Measurements from ENCODE around the gene EXOSC1.

EXOSC1 gene

DNA sequence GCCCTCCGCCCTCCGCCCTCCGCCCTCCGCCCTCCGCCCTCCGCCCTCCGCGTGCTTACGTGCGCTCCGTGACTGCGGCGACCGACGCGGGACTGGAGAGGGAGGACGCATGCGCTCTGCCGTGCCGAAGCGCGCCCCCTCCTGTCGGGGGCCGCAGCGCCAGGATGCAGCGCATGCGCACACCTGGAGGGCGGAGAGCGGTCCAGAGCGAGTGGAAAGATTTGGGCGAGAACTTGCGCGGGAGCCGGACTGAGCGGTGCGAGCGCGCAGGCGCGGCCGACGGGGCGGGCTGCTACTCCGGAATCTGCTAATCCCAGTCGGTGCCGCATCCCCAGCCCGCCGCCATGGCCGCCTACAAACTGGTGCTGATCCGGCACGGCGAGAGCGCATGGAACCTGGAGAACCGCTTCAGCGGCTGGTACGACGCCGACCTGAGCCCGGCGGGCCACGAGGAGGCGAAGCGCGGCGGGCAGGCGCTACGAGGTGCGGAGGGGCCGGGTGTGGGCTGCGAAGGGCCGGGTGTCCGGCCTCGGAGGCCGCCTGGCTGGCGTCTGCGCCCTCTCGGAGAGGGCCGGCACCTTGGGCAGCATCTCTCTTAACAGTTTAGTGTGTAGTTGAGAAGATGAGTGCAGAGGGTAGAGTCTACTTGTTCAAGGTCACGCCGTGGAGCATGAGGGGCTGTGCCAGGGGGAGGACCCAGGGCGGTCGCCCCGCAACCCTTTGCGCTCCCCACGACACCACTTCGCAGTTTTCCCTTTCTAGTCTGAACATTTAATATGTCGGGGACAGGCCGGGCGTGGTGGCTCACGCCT is 19.6 kb downstream of the EXOSC1 start, which contains the start of gene PGAM1:
TSS of gene PGAM1 (plus strand) at position 228 of the 812 bp plus-strand sequence. CDS start at position 345, 117 bp downstream.
- TF ChIP-seq POLR2AphosphoS5 (IDR thresholded peaks at IDR 0.05; ENCODE audit: low read depth, low read length) (peak; percentile 71), TAF1 (IDR thresholded peaks at IDR 0.05; ENCODE audit: borderline replicate concordance, insufficient read depth, low read length) (peak; percentile 50; the same call in 1 of the 2 replicates), FOXP2 (optimal IDR thresholded peaks at IDR 0.05; ENCODE audit: borderline replicate concordance, extremely low read depth, extremely low read length, insufficient read depth) (peak; percentile 88)
- TF ChIP-seq, protein P1, sequence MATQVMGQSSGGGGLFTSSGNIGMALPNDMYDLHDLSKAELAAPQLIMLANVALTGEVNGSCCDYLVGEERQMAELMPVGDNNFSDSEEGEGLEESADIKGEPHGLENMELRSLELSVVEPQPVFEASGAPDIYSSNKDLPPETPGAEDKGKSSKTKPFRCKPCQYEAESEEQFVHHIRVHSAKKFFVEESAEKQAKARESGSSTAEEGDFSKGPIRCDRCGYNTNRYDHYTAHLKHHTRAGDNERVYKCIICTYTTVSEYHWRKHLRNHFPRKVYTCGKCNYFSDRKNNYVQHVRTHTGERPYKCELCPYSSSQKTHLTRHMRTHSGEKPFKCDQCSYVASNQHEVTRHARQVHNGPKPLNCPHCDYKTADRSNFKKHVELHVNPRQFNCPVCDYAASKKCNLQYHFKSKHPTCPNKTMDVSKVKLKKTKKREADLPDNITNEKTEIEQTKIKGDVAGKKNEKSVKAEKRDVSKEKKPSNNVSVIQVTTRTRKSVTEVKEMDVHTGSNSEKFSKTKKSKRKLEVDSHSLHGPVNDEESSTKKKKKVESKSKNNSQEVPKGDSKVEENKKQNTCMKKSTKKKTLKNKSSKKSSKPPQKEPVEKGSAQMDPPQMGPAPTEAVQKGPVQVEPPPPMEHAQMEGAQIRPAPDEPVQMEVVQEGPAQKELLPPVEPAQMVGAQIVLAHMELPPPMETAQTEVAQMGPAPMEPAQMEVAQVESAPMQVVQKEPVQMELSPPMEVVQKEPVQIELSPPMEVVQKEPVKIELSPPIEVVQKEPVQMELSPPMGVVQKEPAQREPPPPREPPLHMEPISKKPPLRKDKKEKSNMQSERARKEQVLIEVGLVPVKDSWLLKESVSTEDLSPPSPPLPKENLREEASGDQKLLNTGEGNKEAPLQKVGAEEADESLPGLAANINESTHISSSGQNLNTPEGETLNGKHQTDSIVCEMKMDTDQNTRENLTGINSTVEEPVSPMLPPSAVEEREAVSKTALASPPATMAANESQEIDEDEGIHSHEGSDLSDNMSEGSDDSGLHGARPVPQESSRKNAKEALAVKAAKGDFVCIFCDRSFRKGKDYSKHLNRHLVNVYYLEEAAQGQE (IDR thresholded peaks at IDR 0.05; ENCODE audit: insufficient read depth in 1 of 2, low read depth in 2 of 2, low read length in 2 of 2), result no peak

DNA sequence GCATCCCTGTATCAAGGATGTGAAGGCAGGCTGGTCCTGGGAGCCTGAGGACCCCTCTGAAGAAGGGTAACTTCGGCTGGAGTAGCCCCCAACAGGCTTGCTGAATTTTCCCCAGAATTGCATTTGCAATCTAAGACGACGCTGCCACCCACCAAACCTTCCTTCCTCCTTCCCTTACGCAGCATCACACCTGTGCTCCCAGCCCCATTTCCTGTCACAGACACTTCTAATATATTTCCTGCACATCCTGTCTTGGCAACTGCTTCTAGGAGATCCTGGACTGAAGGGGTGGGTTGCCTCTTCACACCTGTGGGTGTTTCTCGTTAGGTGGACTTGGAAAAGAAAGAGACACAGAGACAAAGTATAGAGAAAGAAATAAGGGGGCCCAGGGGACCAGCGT is 29.2 kb downstream of the EXOSC1 start:
- TF ChIP-seq FOXP2 (optimal IDR thresholded peaks at IDR 0.05; ENCODE audit: borderline replicate concordance, extremely low read depth, extremely low read length, insufficient read depth) (no peak), SIN3A (IDR thresholded peaks at IDR 0.05; ENCODE audit: borderline replicate concordance, insufficient read depth, low read length) (no peak), POLR2AphosphoS5 (IDR thresholded peaks at IDR 0.05; ENCODE audit: low read depth, low read length) (no peak), TAF1 (IDR thresholded peaks at IDR 0.05; ENCODE audit: borderline replicate concordance, insufficient read depth, low read length) (no peak)
- TF ChIP-seq, protein P1 (IDR thresholded peaks at IDR 0.05; ENCODE audit: insufficient read depth in 1 of 2, low read depth in 2 of 2, low read length in 2 of 2), result no peak

DNA sequence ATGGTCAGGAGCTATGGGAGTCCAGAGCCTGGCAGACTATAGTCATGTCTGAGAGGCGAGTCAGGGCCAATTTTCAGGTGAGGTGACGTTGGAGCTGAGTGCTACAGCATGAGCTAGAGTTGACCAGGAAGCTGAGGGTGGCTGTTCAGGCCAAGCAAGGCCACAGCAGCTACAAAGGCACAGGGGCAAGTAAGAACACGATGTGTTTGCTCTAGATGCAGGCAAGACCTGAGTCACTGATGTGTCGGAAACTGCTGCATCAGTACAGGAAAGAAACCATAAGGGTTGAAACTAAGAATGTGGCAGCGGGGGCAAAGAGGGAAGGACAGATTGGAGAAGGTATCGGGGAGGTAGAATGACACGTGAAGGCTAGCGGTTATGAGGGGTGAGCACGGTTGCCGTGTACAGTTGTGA is 32.9 kb downstream of the EXOSC1 start:
- TF ChIP-seq POLR2AphosphoS5 (IDR thresholded peaks at IDR 0.05; ENCODE audit: low read depth, low read length) (no peak), FOXP2 (optimal IDR thresholded peaks at IDR 0.05; ENCODE audit: borderline replicate concordance, extremely low read depth, extremely low read length, insufficient read depth) (no peak), TAF1 (IDR thresholded peaks at IDR 0.05; ENCODE audit: borderline replicate concordance, insufficient read depth, low read length) (no peak), SIN3A (IDR thresholded peaks at IDR 0.05; ENCODE audit: borderline replicate concordance, insufficient read depth, low read length) (no peak)
- TF ChIP-seq, protein P1 (IDR thresholded peaks at IDR 0.05; ENCODE audit: insufficient read depth in 1 of 2, low read depth in 2 of 2, low read length in 2 of 2), result no peak

DNA sequence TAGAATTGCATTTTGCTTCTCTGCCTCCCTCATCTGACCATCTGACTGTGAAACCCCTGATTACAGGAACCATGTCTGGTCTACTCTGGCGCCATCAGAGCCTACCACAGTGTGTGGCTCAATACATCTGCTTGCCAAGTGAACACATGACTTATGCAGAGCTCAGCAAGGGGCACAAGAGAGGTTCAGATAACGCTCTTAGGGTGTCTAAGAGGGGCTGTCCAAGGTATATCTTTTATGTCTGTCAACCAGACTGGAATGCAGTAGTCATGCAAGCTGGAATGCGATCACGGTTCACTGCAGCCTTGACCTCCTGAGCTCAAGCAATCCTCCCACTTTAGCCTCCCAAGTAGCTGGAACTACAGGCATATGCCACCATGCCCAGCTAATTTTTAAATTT is 34.4 kb downstream of the EXOSC1 start:
- TF ChIP-seq, protein P1 (IDR thresholded peaks at IDR 0.05; ENCODE audit: insufficient read depth in 1 of 2, low read depth in 2 of 2, low read length in 2 of 2), result no peak
- TF ChIP-seq POLR2AphosphoS5 (IDR thresholded peaks at IDR 0.05; ENCODE audit: low read depth, low read length) (no peak), TAF1 (IDR thresholded peaks at IDR 0.05; ENCODE audit: borderline replicate concordance, insufficient read depth, low read length) (no peak), SIN3A (IDR thresholded peaks at IDR 0.05; ENCODE audit: borderline replicate concordance, insufficient read depth, low read length) (no peak), FOXP2 (optimal IDR thresholded peaks at IDR 0.05; ENCODE audit: borderline replicate concordance, extremely low read depth, extremely low read length, insufficient read depth) (no peak)
